Activated CD4-positive, alpha-beta T cell treated with anti-CD3 and anti-CD28 coated beads, Interleukin-2, amount 50 U/mL, for 24 hours (primary cell): ENCODE results near the gene VARS2.
"Not testable (repeated sequence)": the region's sequence is repeated elsewhere in the genome, so short reads cannot be mapped to it uniquely, and the experiment has no call there.

ENCODE experiments used
- DNase-seq, 2 donors: peaks; one replicate each; pipeline ENCODE4 v3.0.0-alpha.2; 2020; ENCODE audit warnings: low read depth in 1 of 2, low spot score in 1 of 2

Gene VARS2

GRCh38 chr6:30927080-30927479, 13.0 kb downstream of the VARS2 start:
- DNase-seq: not testable (repeated sequence)

- DNase-seq: no peak
Measured at GRCh38 chr6:30928677-30929076, 14.6 kb downstream of the VARS2 start.

GRCh38 chr6:30930506-30930905, 16.5 kb downstream of the VARS2 start:
- DNase-seq: no peak

- no peak for DNase-seq
Measured at GRCh38 chr6:30931272-30931671, 17.2 kb downstream of the VARS2 start.

- DNase-seq: no peak
Measured at GRCh38 chr6:30931969-30932645, 18.1 kb downstream of the VARS2 start, which contains the start of gene SFTA2. Gene SFTA2, minus strand, starts transcription at chr6:30932170. Its CDS starts 74 bp downstream, at chr6:30932096.

GRCh38 chr6:30932665-30933365, 18.8 kb downstream of the VARS2 start:
- DNase-seq: no peak

GRCh38 chr6:30935018-30935417, 21.0 kb downstream of the VARS2 start:
- no peak for DNase-seq

GRCh38 chr6:30937265-30937664, 23.2 kb downstream of the VARS2 start:
- no peak for DNase-seq

- DNase-seq: no peak
Measured at GRCh38 chr6:30938730-30939129, 24.7 kb downstream of the VARS2 start.

- no peak for DNase-seq
Measured at GRCh38 chr6:30939473-30939872, 25.4 kb downstream of the VARS2 start.

- no peak for DNase-seq
Measured at GRCh38 chr6:30940361-30940986, 26.4 kb downstream of the VARS2 start, which contains the start of gene MUCL3. Gene MUCL3, plus strand, starts transcription at chr6:30940973. Its CDS starts 27 bp downstream, at chr6:30941000.

GRCh38 chr6:30942338-30943060, 28.5 kb downstream of the VARS2 start:
- no peak for DNase-seq

- no peak for DNase-seq
Measured at GRCh38 chr6:30944051-30944450, 30.0 kb downstream of the VARS2 start.

- DNase-seq: no peak
Measured at GRCh38 chr6:30945281-30945680, 31.2 kb downstream of the VARS2 start.

- DNase-seq: no peak
Measured at GRCh38 chr6:30947231-30947630, 33.2 kb downstream of the VARS2 start.

- DNase-seq: no peak
Measured at GRCh38 chr6:30948811-30949210, 34.8 kb downstream of the VARS2 start.

GRCh38 chr6:30951907-30952469, 38.0 kb downstream of the VARS2 start:
- DNase-seq: no peak

- no peak for DNase-seq
Measured at GRCh38 chr6:30954631-30955366, 40.8 kb downstream of the VARS2 start.

GRCh38 chr6:30955367-30956042, 41.5 kb downstream of the VARS2 start:
- DNase-seq: peak; percentile 55 to 79

GRCh38 chr6:30957716-30958115, 43.7 kb downstream of the VARS2 start:
- no peak for DNase-seq
